Adrenal gland (tissue), 5 donors: ENCODE measurements around the gene CDC42EP4.

Experiments used
- CTCF ChIP-seq, 6 experiments: fragments of 450-650 bp in 4 of 6; fragments of 200-600 bp in 2 of 6; sonication (generic) in 1 of 6; IDR thresholded peaks; 1 replicate in 5 of 6; 2 replicates in 1 of 6; pipeline versions ENCODE4 v1.5.1 to v1.8.0; 2016 to 2021; ENCODE audit warnings: antibody characterized with exemption in 6 of 6, mild to moderate bottlenecking in 2 of 6, moderate library complexity in 1 of 6
- POLR2A ChIP-seq, 2 donors: fragments of 450-650 bp; IDR thresholded peaks; one replicate each; pipeline ENCODE4 v1.6.1; 2017; ENCODE audit warnings: antibody characterized with exemption in 2 of 2, mild to moderate bottlenecking in 2 of 2, moderate library complexity in 1 of 2
- donor health status: DM: no; HTN: no; CAD: no.

- TF ChIP-seq CTCF (IDR thresholded peaks at IDR 0.05) (no peak), POLR2A (IDR thresholded peaks at IDR 0.05) (no peak)
These were observed 42.0 kb downstream of the CDC42EP4 start for GRCh38 chr17:73269791-73270190.
